Caco-2 (cell line): ENCODE measurements around the gene ICA1. TPM values are rescaled to one million over a fixed set of nuclear protein-coding genes. Genes with fewer than 3 reads are reported as not detected.

Experiments used
- BruUV-seq: library from RNA; stranded (reverse); fragments of 400-500 nt; replicated peaks from 2 replicates; lab custom pipeline; 2021; lab: Mats Ljungman, UMichigan
- CTCF ChIA-PET: fragments of 300-600 bp; sonication (Branson Sonifier 250); formaldehyde crosslinking; loops from one replicate; lab custom pipeline; 2022; ENCODE audit warnings: antibody characterized with exemption; lab: Charles Lee
- POLR2A ChIA-PET: fragments of 300-600 bp; sonication (Branson Sonifier 250); formaldehyde crosslinking; loops from one replicate; lab custom pipeline; 2022; ENCODE audit warnings: antibody characterized with exemption; lab: Charles Lee
- DNase-seq, 2 experiments: peaks; one replicate each; pipeline versions ENCODE4 v3.0.0 to v3.0.0-alpha.2; 2020 to 2022
- H3K27me3 ChIP-seq: replicated peaks from 2 replicates; pipeline ENCODE4 v1.6.0; 2011; ENCODE audit warnings: low read length; ENCODE audit not compliant: control insufficient read depth, insufficient read depth
- H3K36me3 ChIP-seq: 2 replicates; pipeline ENCODE4 v1.5.1; 2011; ENCODE audit warnings: low read length; ENCODE audit not compliant: control insufficient read depth, insufficient read depth
- H3K4me1 ChIP-seq: fragments of 250-450 bp; sonication (Bioruptor Pico); 2 replicates; pipeline ENCODE4 v1.5.1; 2020; ENCODE audit warnings: mild to moderate bottlenecking
- H3K4me3 ChIP-seq: 2 replicates; pipeline ENCODE4 v1.5.1; 2011; ENCODE audit warnings: low read depth, mild to moderate bottlenecking, control low read depth, low read length
- H3K9me3 ChIP-seq: fragments of 250-450 bp; sonication (Bioruptor Pico); 2 replicates; pipeline ENCODE4 v1.5.1; 2020; ENCODE audit warnings: mild to moderate bottlenecking, moderate library complexity
- H3K27ac Mint-ChIP-seq: one replicate; pipeline ENCODE4 v1.8.0; 2022; ENCODE audit warnings: mixed read lengths; ENCODE audit not compliant: unreplicated experiment
- H3K27me3 Mint-ChIP-seq: one replicate; pipeline ENCODE4 v1.8.0; 2022; ENCODE audit warnings: mixed read lengths; ENCODE audit not compliant: insufficient read depth, unreplicated experiment
- H3K36me3 Mint-ChIP-seq: one replicate; pipeline ENCODE4 v1.8.0; 2022; ENCODE audit warnings: mild to moderate bottlenecking, mixed read lengths; ENCODE audit not compliant: insufficient read depth, unreplicated experiment
- H3K4me1 Mint-ChIP-seq: one replicate; pipeline ENCODE4 v1.8.0; 2022; ENCODE audit warnings: low read depth, mixed read lengths; ENCODE audit not compliant: unreplicated experiment
- H3K4me3 Mint-ChIP-seq: one replicate; pipeline ENCODE4 v1.8.0; 2022; ENCODE audit warnings: mild to moderate bottlenecking, moderate library complexity, mixed read lengths; ENCODE audit not compliant: unreplicated experiment
- H3K9me3 Mint-ChIP-seq: one replicate; pipeline ENCODE4 v1.8.0; 2022; ENCODE audit warnings: mixed read lengths; ENCODE audit not compliant: unreplicated experiment
- intact Hi-C: fragments of 100-400 bp; cut with micrococcal nuclease; formaldehyde crosslinking; loops from one replicate; pipeline ENCODE4 v1.10.0; 2022; ENCODE audit not compliant: unreplicated experiment
- total RNA-seq: library from RNA; stranded (reverse); gene quantifications from 2 replicates; pipeline ENCODE4 v1.2.3, GENCODE V29; 2022
- TF ChIP-seq, protein P1 (sequence below), 2 experiments: fragments of 200-600 bp in 1 of 2; IDR thresholded peaks; 1 replicate in 1 of 2; 2 replicates in 1 of 2; pipeline versions ENCODE4 v1.5.1 to v1.8.0; 2011 to 2022; ENCODE audit warnings: antibody characterized with exemption in 1 of 2, control low read depth in 1 of 2, inconsistent platforms in 1 of 2, low read depth in 1 of 2, low read length in 1 of 2, mild to moderate bottlenecking in 1 of 2, moderate library complexity in 1 of 2; ENCODE audit not compliant: insufficient read depth in 1 of 2, severe bottlenecking in 1 of 2, unreplicated experiment in 1 of 2

ICA1 gene
- total RNA-seq, 1 experiment from 2014 or later = 34.2 TPM

DNA sequence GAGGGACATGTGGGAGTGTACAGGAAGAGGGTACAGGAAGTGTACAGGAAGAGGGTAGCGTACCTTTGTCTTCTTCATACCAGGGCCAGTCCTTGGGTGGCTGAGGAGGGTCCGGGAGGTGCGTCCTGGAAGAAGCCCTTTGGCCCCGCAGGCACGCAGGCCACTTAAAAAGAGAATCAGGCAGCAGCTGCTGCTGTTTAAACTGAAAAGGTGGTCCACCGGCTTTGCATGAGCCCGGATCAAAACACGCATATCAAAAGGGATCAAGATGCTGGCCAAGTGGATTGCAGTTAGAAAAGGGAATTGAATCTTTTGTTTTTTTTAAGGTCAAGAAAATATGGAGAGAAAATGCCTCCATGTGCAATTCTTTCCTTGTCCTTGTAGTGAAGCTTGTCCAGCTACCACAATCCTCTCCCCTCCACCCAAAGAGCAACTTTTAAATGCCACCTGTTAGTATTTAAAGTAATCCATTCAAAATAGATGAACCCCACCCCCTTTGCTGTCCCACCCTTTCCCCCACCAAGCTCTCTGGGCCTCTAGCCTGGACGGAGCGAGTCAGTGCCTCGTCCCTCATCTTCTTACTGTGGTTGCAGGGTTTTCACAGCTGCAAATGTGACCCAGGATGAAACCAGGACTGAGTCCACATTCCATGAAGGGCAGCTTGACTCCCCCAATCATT lies 150.5 kb downstream of the ICA1 start:
- Mint-ChIP-seq H3K27ac (no peak overlapping the region), H3K4me1 (no peaks in the 10 kb centered on the region), H3K36me3 (peaks cover 6% of the 10 kb centered on the region), H3K27me3 (no peaks in the 10 kb centered on the region), H3K4me3 (no peak overlapping the region), H3K9me3 (no peaks in the 10 kb centered on the region)
- Histone ChIP-seq H3K4me1 (no peaks in the 10 kb centered on the region), H3K27me3 (no peaks in the 10 kb centered on the region), H3K36me3 (no peaks in the 10 kb centered on the region), H3K9me3 (no peaks in the 10 kb centered on the region), H3K4me3 (no peak overlapping the region)
- ChIA-PET CTCF (no interaction called here), POLR2A (no interaction called here)
- no TSS peak for BruUV-seq
- TF ChIP-seq, protein P1, sequence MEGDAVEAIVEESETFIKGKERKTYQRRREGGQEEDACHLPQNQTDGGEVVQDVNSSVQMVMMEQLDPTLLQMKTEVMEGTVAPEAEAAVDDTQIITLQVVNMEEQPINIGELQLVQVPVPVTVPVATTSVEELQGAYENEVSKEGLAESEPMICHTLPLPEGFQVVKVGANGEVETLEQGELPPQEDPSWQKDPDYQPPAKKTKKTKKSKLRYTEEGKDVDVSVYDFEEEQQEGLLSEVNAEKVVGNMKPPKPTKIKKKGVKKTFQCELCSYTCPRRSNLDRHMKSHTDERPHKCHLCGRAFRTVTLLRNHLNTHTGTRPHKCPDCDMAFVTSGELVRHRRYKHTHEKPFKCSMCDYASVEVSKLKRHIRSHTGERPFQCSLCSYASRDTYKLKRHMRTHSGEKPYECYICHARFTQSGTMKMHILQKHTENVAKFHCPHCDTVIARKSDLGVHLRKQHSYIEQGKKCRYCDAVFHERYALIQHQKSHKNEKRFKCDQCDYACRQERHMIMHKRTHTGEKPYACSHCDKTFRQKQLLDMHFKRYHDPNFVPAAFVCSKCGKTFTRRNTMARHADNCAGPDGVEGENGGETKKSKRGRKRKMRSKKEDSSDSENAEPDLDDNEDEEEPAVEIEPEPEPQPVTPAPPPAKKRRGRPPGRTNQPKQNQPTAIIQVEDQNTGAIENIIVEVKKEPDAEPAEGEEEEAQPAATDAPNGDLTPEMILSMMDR (IDR thresholded peaks at IDR 0.05; ENCODE audit: insufficient read depth in 1 of 2, low read depth in 1 of 2, low read length in 1 of 2, severe bottlenecking in 1 of 2, unreplicated experiment in 1 of 2) = no peak
- intact Hi-C loops = no loop called here
- DNase-seq = no peak

GRCh38 chr7:8109196-8110022 lies 152.6 kb downstream of the ICA1 start:
- ChIA-PET CTCF (no interaction called here), POLR2A (no interaction called here)
- no peaks in the 10 kb centered on the region for H3K9me3 Mint-ChIP-seq
- Histone ChIP-seq H3K4me3 (no peak overlapping the region), H3K27me3 (no peaks in the 10 kb centered on the region), H3K4me1 (no peaks in the 10 kb centered on the region), H3K9me3 (no peaks in the 10 kb centered on the region), H3K36me3 (no peaks in the 10 kb centered on the region)
- TF ChIP-seq, protein P1 (IDR thresholded peaks at IDR 0.05; ENCODE audit: insufficient read depth in 1 of 2, low read depth in 1 of 2, low read length in 1 of 2, severe bottlenecking in 1 of 2, unreplicated experiment in 1 of 2) = no peak
- H3K27ac Mint-ChIP-seq = no peak overlapping the region
- H3K4me1 Mint-ChIP-seq = no peaks in the 10 kb centered on the region
- DNase-seq = no peak
- BruUV-seq = no TSS peak
- intact Hi-C loops = no loop called here
- no peaks in the 10 kb centered on the region for H3K27me3 Mint-ChIP-seq
- H3K4me3 Mint-ChIP-seq = no peak overlapping the region
- H3K36me3 Mint-ChIP-seq = peaks cover 6% of the 10 kb centered on the region

DNA sequence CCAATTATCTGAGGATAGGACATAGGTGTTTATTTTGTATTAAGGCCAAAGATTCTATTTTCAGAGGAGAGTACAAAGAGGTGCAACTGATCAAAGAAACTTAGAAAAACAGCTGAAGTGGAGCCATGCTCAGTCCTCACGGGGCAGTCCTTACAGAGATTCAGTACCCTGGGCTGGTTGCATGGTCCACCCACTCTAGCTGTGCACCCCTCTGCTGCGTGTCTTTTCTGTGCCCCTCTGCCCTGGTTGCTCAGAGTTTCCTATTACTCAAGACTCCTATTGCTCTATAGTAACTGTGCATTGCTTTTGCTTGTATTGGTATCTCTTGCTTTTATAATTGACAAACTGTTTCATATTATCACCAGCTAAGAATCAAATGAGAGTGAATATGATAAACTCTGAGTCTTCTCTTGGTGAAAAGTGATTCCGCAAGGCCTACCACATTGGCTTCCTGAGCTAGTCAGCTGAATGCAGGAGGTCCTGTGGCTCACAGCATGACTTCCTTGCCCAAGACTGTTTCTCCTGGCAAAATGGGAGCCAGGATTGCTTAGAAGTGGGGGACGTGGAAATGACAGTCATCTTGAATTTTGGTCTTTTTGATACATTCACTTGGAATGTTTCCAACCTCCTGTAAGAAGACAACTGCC lies 156.4 kb downstream of the ICA1 start:
- H3K27me3 Mint-ChIP-seq = no peaks in the 10 kb centered on the region
- intact Hi-C loops = no loop called here
- Histone ChIP-seq H3K36me3 (no peaks in the 10 kb centered on the region), H3K9me3 (no peaks in the 10 kb centered on the region), H3K4me1 (no peaks in the 10 kb centered on the region), H3K4me3 (no peak overlapping the region), H3K27me3 (no peaks in the 10 kb centered on the region)
- H3K4me3 Mint-ChIP-seq = no peak overlapping the region
- ChIA-PET POLR2A (no interaction called here), CTCF (no interaction called here)
- H3K36me3 Mint-ChIP-seq = no peaks in the 10 kb centered on the region
- no peak for DNase-seq
- H3K4me1 Mint-ChIP-seq = no peaks in the 10 kb centered on the region
- no peaks in the 10 kb centered on the region for H3K9me3 Mint-ChIP-seq
- H3K27ac Mint-ChIP-seq = no peak overlapping the region
- BruUV-seq = no TSS peak
- TF ChIP-seq, protein P1 (IDR thresholded peaks at IDR 0.05; ENCODE audit: insufficient read depth in 1 of 2, low read depth in 1 of 2, low read length in 1 of 2, severe bottlenecking in 1 of 2, unreplicated experiment in 1 of 2) = no peak
